ENCODE measurements around the gene NKPD1.

NKPD1 gene

DNA sequence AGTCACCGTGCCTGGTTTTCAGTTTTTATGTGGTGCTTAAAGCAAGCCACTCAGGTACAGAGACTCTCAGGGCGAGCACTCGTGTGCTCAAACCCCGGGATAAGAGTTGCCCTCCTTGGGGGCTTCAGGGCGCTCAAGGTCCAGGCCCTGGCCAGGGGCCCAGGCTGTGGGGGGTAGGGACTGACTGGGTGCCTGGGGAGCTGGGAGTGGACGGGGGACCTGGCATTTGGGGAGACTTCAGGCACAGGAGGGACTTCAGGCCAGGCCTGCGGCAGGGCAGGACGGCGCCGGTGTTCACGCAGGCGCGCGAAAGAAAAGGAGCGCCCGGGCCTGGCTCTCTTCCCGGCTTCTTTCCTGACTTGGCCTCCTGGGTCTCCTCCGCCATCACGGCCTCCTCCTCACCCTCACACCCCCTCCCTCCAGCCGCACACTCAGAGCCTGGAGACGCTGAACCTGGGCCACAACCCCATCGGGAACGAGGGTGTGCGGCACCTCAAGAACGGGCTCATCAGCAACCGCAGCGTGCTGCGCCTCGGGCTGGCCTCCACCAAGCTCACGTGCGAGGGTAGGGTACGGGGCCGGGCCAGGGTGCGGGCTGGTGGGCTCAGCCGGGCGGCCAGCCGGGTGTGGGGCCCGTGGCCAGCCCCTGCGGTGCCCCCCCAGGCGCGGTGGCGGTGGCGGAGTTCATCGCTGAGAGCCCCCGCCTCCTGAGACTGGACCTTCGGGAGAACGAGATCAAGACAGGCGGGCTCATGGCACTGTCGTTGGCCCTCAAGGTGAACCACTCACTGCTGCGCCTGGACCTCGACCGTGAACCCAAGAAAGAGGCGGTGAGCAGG, 16.1 kb downstream of the NKPD1 start:
- TF ChIP-seq ZNF274 (IDR thresholded peaks at IDR 0.05; ENCODE audit: low read depth, low read length), result no peak

GRCh38 chr19:45142726-45143110, 18.1 kb downstream of the NKPD1 start:
- no peak for TF ChIP-seq ZNF274 (IDR thresholded peaks at IDR 0.05; ENCODE audit: low read depth, low read length)
- no peak overlapping the region for H3K4me3 ChIP-seq (ENCODE audit: low read length)

More for the DNA sequence above, 16.1 kb downstream of the NKPD1 start:
- H3K4me3 ChIP-seq (ENCODE audit: low read length), result no peak overlapping the region

DNA sequence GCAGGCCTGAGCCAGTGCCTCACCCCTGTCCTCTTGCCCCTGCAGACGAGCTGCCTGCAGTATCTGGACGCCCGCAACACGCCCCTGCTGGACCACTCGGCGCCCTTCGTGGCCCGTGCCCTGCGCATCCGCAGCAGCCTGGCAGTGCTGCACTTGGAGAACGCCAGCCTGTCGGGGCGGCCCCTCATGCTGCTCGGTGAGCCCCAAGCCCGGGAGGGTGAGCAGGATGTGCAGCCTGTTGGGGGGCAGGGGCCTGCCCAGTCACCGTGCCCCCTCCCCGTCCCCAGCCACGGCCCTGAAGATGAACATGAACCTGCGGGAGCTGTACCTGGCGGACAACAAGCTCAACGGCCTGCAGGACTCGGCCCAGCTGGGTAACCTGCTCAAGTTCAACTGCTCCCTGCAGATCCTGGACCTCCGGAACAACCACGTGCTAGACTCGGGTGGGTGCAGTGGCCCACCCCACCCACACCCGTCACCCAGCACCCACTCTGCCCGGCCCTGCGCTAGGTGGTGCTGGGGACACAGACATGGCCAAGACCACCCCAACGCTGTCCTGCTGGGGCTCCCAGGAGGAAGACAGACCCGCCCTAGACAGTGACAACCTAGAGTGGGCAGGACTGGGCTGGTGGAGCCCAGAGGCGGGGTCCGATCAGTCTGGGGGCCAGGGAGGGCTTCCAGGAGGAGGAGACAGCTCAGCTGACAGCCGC, 18.6 kb downstream of the NKPD1 start:
- TF ChIP-seq ZNF274 (IDR thresholded peaks at IDR 0.05; ENCODE audit: low read depth, low read length), result no peak
- no peak overlapping the region for H3K4me3 ChIP-seq (ENCODE audit: low read length)

DNA sequence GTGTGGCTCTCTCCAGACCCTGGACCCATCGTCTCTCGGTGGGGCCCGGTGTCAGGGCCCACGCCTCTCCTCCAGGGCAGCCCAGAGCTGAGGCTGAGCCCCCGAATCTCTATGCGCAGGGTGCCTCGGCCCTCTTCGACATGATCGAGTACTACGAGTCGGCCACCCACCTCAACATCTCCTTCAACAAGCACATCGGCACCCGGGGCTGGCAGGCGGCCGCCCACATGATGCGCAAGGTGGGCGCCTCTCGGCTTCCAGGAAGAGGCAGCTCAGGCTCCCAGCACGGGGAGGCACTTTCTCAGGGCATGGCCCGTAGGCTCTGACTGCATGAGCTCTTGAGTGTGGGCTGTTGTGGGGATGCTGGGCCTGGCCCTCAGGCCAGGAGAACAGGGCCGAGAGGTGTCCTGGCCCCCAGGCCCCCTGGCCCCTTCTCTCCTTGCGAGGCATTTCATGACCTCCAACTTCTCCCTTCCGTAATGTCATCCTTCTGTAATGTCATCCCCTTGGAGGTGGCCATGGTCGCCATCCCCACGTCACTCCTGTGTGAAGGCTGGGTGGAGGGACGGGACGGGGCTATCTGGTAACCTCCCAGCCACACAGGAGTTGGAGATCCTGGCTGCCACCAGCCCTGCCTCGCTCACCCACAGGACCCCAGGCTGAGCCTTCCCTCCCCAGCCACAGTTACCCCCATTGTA, 19.4 kb downstream of the NKPD1 start:
- no peak for TF ChIP-seq ZNF274 (IDR thresholded peaks at IDR 0.05; ENCODE audit: low read depth, low read length)

DNA sequence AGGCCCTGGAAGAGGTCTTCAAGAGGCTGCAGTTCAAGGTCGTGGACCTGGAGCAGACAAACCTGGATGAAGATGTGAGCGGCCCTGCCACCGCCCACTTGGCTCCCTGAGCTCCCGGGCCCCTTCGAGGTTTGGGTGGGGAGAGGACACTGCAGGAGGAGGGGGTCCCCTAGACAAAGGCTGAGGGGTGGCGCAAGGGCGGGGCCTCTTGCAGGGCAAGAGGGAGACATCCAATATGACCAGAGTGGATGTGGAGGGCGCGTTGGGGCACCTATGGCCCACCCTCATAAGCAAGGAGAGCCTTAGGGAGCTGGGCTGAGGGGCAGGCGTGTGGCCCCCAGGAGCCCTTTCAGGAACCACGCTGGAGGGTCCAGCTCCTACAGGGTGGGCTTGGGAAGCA, 20.2 kb downstream of the NKPD1 start:
- H3K4me3 ChIP-seq (ENCODE audit: low read length), result no peak overlapping the region
- no peak for TF ChIP-seq ZNF274 (IDR thresholded peaks at IDR 0.05; ENCODE audit: low read depth, low read length)

More for the DNA sequence above, 19.4 kb downstream of the NKPD1 start:
- no peak overlapping the region for H3K4me3 ChIP-seq (ENCODE audit: low read length)

GRCh38 chr19:45140144-45140503, 20.7 kb downstream of the NKPD1 start:
- H3K4me3 ChIP-seq (ENCODE audit: low read length), result no peak overlapping the region
- no peak for TF ChIP-seq ZNF274 (IDR thresholded peaks at IDR 0.05; ENCODE audit: low read depth, low read length)

DNA sequence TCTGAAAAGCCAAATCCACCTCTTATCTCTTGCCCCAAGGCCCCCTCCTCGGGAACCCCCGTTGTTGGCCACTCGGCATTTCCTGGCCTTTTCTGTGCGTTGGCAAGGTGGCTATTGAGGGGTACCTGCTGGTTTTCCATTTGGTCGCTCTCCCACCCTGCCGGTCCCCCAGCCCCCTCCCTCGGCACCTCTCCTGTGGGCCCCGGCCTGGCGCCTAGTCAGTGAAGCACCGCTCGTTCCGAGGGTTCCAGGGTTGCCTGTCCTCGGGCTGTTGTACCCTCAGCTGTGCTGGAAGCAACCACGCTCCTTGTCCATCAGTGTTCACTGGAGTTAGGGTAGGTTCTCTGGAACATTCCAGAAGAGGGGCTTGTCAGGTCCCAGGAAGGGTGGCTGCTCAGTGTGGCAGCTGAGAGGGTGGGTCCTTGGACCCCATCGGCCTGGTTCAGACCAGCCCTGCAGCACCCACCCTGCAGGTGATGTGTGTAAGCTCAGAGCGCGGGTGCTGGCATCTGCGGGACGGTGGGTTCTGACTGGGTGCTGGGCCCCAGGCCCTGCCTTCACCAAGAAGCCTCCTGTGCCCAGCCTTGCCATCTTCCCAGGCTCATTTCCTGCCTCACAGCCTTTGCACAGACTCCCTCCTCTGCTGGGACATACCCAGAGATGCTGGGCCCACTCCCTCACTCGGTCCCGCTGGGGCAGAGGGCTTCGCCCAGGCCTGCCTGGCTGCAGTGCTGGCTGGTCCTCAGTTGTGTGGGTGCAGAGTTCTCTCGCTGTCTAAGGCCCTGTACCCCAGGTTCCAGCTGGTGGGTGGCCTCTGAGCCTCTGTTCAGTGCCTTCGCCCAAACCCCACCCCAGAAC, 21.3 kb downstream of the NKPD1 start:
- H3K4me3 ChIP-seq (ENCODE audit: low read length), result no peak overlapping the region
- TF ChIP-seq ZNF274 (IDR thresholded peaks at IDR 0.05; ENCODE audit: low read depth, low read length), result no peak

DNA sequence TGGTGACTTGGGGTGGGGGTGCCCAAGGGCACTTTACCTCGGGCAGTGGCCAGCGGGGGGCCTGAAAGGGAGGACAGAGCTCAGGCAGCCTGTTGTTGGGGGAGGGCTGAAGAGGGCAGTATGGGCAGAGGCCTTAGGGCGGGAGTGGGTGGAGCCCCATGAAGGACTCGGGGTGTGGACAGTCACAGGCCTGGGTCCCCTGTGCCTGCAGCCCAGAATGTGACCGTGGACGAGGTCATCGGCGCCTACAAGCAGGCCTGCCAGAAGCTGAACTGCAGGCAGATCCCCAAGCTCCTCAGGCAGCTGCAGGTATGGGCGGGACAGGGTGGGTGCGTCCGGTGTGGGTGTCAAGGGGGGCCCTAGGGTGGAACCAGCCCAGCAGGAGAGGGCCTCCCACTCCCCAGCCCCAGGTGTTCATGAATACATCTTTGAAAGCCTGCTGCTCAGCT, 22.5 kb downstream of the NKPD1 start:
- H3K4me3 ChIP-seq (ENCODE audit: low read length), result no peak overlapping the region
- no peak for TF ChIP-seq ZNF274 (IDR thresholded peaks at IDR 0.05; ENCODE audit: low read depth, low read length)

DNA sequence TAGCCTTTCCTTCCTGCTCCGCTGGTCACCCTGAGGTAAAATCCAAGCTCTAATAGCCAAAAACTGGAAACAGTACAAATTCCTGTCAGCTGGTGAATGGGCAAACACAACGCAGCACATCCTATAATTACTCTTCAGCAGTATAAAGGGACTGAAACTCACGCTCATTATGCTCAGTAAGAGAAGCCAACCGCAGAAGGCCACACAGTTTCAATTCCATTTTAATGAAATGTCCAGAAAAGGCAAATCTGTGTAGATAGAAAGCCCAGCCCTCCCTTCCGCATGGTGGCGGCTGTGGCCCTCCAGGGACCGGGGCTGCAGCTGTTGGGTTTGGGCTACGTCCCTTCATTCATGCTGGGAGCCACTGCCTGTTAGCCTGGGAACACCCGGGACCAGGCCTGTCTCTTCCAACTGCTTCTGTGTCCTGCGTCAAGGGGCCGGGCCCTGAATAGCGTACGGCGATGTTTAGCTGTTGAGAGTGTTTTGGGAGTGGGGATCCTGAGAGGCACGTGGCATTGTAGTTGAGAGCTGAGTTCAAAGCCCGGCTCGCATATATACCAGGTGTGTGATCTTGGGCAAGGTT, 23.5 kb downstream of the NKPD1 start:
- H3K4me3 ChIP-seq (ENCODE audit: low read length), result peak overlapping the region; percentile 29; the same call in 1 of the 2 replicates
- TF ChIP-seq ZNF274 (IDR thresholded peaks at IDR 0.05; ENCODE audit: low read depth, low read length), result no peak

DNA sequence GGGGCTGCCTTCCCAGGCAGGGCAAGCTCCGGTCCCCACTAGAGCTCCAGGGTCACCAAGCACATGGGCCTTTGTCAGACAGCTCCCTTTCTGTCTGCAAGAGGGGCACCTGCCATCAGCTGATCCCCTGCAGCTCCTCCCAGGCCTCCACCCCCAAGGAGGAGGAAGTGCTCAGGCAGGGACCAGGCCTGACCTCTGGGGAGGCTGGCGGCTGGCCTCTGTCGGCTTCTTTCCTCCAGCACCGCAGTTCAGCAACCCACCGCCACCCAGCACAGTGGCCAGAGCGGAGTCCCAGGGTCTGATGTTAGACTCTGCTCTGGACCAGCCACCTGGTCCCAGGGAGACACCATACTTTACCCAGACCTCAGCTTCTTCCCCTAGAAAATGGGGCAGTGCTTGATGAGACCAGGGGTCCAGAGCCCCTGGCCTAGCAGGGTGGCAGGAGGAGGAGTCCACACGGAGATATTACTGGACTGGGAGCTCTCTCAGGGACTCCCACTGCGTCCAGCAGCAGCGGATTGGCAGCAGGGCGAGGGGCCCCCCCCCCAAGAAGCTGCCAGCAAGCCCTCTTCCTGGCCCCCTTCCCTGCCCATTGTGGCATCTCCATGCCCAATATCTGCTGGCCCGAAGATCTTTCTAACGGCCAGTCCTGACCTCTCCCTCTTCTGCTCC, 24.1 kb downstream of the NKPD1 start:
- H3K4me3 ChIP-seq (ENCODE audit: low read length), result peak overlapping the region; percentile 29; the same call in 1 of the 2 replicates
- TF ChIP-seq ZNF274 (IDR thresholded peaks at IDR 0.05; ENCODE audit: low read depth, low read length), result no peak

- no peak overlapping the region for H3K4me3 ChIP-seq (ENCODE audit: low read length)
- no peak for TF ChIP-seq ZNF274 (IDR thresholded peaks at IDR 0.05; ENCODE audit: low read depth, low read length)
Measured at GRCh38 chr19:45135176-45135885, 25.5 kb downstream of the NKPD1 start.

GRCh38 chr19:45133661-45134060, 27.1 kb downstream of the NKPD1 start:
- no peak overlapping the region for H3K4me3 ChIP-seq (ENCODE audit: low read length)
- no peak for TF ChIP-seq ZNF274 (IDR thresholded peaks at IDR 0.05; ENCODE audit: low read depth, low read length)
